Activated naive CD4-positive, alpha-beta T cell treated with anti-CD3 and anti-CD28 coated beads, Interleukin-2, amount 50 U/mL, for 72 hours (primary cell): Measurements from ENCODE around the gene BLTP3A. TPM values are rescaled to one million over a fixed set of nuclear protein-coding genes. Genes with fewer than 3 reads are reported as not detected.
A peak's percentile ranks its signal among the peaks of the same experiment; 100 is the strongest.
"Not testable (repeated sequence)": the region's sequence is repeated elsewhere in the genome, so short reads cannot be mapped to it uniquely, and the experiment has no call there.

Source experiments
- ATAC-seq, 2 donors: fragments of 150-1000 bp; cut with Tn5 transposase; 2 replicates each; pipeline ENCODE4 v1.10.0; 2021; ENCODE audit warnings: mild to moderate bottlenecking in 2 of 2, moderate library complexity in 2 of 2
- DNase-seq, 2 donors: peaks; one replicate each; pipeline ENCODE4 v3.0.0; 2021 to 2022; ENCODE audit warnings: low spot score in 2 of 2
- H3K27ac Mint-ChIP-seq, 2 donors: one replicate each; pipeline ENCODE4 v1.8.0; 2022; ENCODE audit warnings: mild to moderate bottlenecking in 2 of 2, mixed read lengths in 2 of 2
- H3K36me3 Mint-ChIP-seq, 2 donors: one replicate each; pipeline ENCODE4 v1.8.0; 2022; ENCODE audit warnings: mixed read lengths in 2 of 2
- H3K9me3 Mint-ChIP-seq, 2 donors: one replicate each; pipeline ENCODE4 v1.8.0; 2022; ENCODE audit warnings: mixed read lengths in 2 of 2
- total RNA-seq, 2 donors: library from RNA; stranded (reverse); gene quantifications; one replicate each; pipeline ENCODE4 v1.2.3, GENCODE V29; 2022

The BLTP3A gene
- total RNA-seq, 2 donors from 2014 or later = 11.1 to 15.0 TPM

DNA sequence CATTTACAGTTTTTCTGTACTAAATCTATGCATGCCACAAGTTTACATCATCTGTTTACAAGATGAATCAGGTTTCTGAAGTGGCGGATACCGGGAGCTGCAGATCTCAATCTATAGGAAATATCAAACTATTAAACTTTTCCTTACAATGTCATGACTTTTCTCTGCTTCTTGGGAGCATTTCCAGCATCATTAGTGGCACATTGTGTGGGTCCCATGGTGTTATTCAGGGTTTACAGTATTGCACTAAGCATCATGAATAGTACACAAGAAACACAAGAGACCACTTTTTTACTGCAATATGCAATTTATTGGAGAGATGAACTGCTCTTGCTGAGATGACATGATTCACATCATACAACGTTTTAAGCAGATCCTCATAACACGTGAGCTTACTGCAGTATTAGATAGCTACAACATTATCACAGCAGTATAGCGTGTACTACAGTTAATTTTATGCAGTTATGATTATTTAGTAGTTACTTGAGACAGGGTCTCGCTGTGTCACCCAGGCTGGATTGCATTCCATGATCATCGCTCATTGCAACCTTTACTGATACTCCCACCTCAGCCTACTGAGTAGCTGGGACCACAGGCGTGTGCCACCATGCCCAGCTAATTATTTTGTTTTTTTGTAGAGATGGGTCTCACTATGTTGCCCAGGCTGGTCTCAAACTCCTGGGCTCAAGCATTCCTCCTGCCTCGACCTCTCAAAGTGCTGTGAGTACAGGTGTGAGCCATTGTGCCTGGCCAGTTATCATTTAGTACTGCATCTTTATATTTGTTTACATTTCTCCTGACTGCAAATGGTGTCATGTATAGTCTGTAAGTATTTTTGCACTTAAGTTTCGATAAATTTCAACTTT is 18.4 kb downstream of the BLTP3A start:
- no peak for ATAC-seq
- H3K36me3 Mint-ChIP-seq = no peaks in the 10 kb centered on the region

DNA sequence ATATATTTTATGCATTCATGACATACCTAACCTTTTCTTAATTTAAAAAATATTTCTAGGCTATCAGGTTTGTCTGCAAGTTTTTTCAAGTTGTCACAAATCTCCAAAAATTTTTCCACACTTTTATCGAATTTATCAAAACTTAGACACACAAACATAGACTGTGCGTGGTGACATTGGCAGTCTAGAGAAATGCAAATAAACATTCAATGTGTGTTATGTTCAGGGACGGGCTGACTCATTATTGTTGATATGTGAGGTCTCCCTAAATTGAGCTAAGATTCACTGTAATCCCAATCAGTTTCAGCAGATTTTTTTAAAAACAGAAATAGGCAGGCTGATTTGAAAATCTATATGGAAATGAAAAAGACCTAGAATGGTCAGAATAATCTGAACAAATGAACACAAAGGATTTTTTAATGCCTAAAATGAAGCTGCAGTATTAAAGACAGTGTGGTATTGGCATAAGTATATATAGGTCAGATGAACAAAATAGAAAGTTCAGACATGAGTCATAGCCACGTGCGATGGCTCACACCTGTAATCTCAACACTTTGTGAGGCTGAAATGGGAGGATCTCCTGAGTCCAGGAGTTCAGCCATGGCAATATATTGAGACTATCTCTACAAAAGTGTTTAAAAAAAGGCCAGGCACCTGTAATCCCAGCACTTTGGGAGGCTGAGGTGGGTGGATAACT is 19.2 kb downstream of the BLTP3A start:
- Mint-ChIP-seq H3K36me3 (no peaks in the 10 kb centered on the region), H3K9me3 (no peaks in the 10 kb centered on the region), H3K27ac (no peak overlapping the region)
- DNase-seq = peak in 1 of 2 donors; percentile 28
- ATAC-seq = peak; percentile 99

More for the DNA sequence above, 18.4 kb downstream of the BLTP3A start:
- Mint-ChIP-seq H3K9me3 (no peaks in the 10 kb centered on the region), H3K27ac (no peak overlapping the region)
- DNase-seq = no peak

DNA sequence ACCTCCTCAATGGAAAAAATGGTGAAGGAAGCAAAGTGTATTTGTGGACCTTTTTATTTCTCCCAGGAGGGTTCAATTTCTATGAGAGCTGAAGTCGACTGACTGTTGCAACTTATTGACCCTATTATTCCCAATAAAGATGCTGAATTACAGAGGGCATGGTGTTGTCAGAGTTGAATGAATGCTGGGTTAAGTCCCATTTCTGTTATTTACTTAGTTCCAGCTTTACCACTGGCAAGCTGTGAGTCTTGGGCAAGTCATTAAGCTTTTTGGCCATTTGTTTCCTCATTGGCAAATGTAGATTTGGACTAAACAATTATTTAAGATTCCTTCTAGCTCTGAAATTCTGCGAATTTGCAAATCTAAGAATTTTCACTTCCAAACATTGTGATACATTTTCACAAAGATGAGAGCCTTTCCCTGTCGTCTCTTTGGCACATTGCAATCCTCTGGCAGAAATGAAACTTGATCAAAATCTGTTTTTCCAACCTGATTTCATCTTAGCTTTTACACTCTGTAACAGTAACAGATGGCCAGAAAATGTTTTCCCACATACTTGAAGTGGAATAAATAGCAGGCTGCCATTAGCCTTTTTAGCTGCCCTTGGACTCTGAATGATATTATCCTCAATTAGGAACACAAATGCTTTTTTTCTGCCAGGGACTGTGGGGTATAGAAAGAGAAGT is 21.3 kb downstream of the BLTP3A start:
- no peak overlapping the region for H3K27ac Mint-ChIP-seq
- no peak for DNase-seq
- no peak for ATAC-seq

DNA sequence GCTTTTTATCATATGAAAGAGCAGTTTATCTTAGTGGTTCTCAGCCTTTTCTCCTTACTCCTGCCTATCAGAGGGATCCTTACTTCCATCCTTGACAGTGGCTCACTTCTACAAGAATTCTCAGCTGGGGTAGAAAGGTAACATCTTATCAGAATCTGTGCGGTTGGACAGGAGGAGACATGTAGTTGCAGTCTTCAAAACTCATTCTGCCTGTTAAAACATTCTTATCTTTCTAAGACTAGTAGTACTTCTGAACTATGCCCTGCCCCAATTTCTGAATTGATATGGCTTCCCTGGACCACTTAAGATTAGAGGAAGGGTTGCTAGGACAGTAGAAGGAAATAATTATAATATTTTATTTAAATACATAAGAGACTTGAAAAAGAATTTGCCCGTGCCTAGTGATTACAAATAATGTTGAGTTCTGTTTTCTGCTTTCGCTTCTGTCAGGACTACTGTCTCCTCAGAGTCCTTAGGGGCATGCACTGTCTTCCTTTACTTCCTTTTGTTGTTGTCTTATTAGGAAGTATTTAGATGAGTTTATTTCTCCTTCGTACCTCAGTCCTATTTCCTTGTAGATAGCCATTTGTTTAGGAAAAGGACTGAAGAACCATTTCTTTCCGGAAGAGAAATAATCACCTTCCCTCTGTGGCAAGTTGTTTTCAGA is 24.9 kb downstream of the BLTP3A start:
- no peak overlapping the region for H3K27ac Mint-ChIP-seq
- ATAC-seq (no peak), DNase-seq (no peak)
- no peaks in the 10 kb centered on the region for H3K36me3 Mint-ChIP-seq
- H3K9me3 Mint-ChIP-seq = no peaks in the 10 kb centered on the region

More for the DNA sequence above, 21.3 kb downstream of the BLTP3A start:
- H3K36me3 Mint-ChIP-seq = no peaks in the 10 kb centered on the region
- H3K9me3 Mint-ChIP-seq = no peaks in the 10 kb centered on the region

DNA sequence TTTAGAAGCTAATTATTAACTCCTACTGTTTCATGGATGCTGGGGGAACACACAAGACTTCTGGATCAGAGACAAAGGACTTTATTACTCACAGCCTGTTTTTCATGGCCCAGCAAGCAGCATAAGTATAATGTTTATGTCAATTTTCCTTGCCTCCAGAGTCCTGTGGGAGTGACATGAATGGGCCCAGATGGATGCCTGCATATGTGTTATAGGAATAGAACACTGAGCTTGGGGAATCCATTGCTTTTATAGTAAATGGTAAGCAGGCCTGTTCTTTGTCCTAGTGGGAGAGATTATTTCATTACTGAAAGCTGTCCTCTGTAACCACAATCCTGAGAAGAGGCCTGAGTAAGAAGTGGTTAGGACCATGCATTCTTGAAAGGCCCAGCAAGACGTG is 25.6 kb downstream of the BLTP3A start:
- Mint-ChIP-seq H3K9me3 (no peaks in the 10 kb centered on the region), H3K36me3 (no peaks in the 10 kb centered on the region), H3K27ac (no peak overlapping the region)
- ATAC-seq (no peak), DNase-seq (no peak)

DNA sequence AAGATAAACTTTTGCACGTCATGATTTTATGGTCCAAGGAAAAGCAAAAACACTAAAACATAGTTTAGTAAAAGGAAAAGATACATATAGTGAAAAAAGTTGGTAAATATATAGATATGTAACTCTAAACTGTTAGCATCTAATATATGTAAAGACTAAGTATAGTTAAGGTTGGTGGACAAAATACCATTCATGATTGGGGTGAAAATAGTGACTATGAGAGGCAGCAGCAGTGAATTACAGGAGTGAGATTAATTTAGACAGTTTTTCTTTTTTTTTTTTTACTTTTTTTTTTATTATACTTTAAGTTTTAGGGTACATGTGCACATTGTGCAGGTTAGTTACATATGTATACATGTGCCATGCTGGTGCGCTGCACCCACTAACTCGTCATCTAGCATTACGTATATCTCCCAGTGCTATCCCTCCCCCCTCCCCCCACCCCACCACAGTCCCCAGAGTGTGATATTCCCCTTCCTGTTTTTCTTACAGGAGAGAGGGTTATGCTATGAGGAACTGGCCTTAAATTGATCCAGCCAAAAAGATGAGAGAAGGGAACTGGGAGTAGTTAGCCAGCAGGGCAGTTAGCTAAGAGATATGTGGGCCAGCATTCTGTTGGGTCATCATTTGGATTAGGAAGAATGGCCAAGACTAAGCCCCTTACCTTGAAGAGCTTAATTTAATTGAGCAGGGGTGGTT is 27.1 kb downstream of the BLTP3A start:
- not testable (repeated sequence) for H3K27ac Mint-ChIP-seq, H3K36me3 Mint-ChIP-seq, H3K9me3 Mint-ChIP-seq, DNase-seq, ATAC-seq

DNA sequence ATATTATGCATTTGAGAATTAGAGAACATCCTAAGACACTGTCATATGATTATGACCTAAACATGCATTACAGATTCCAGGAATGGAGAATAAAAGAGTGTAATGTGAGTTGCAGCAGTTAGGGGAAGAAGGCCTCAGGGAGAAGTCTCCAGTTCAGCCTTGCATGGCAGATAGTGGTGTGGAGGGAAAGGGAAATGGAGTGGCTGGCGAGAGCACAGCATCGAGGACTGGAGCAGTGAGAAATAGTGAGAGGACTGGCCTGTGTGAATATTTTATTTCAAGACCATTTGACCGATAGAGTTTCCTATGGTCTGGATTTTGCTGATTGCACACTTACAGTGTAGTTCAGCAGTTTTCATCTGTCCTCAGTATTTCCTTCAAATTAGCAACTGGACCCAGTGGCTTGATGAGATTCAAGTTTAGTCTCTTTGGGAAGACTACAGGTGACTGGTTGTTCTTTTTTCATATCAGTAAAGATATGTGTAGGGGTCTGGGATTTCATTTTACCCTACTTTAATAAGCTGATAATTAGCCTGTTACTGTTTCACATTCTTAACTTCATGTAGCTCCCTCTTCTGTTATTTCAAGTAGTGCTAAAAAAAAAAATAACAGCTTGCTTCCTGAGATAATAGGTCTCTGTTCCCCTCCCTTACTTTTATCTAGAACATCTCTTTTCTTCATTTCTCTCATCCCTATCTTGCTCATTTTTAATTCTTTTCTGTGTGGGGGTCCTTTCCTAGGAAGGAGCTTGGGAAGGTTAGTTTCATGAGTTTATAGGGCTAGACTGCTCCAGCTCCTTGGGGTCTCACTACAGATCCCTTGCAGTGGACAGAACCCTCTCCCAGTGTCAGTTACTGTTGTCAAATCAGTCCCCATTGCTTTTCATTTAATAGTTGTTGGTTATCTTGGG is 27.9 kb downstream of the BLTP3A start:
- Mint-ChIP-seq H3K9me3 (no peaks in the 10 kb centered on the region), H3K36me3 (no peaks in the 10 kb centered on the region), H3K27ac (peak overlapping the region in 1 of 2 donors; percentile 3)
- no peak for DNase-seq
- ATAC-seq = no peak

DNA sequence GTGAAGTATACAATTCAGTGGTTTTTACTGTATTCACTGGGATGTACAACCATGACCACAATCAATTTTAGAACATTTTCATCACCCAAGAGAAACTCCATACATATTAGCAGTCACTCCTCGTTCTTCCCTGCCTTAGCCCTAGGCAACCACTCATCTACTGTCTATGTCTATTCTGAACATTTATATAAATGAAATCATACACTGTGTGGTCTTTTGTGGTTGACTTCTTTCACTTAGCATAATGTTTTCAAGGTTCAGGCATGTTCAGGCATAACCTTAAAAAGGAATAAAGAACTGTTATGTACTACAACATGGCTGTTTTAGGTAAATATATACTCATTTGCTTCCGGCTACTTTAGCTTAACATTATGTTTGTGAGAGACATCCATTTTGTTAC is 37.3 kb downstream of the BLTP3A start:
- no peak for DNase-seq
- Mint-ChIP-seq H3K27ac (peak overlapping the region in 1 of 2 donors; percentile 47), H3K9me3 (no peaks in the 10 kb centered on the region), H3K36me3 (no peaks in the 10 kb centered on the region)
- no peak for ATAC-seq

DNA sequence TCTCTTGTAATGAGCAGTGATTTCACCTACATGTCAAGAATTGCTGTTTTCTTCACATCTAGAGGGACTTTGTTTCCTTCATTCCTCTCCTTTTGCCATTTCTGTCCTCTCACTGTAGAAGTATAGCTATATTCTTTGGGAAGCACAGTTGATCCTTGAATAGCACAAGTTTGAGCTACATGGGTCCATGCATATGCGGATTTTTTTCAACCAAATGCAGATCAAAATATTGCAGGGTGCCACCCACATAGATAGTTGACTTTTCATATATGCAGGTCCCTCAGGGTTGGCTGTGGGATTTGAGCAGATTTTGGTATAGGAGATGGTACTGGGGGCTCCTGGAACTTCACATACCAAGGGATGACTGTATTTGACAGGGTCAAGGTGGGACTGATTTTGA is 41.1 kb downstream of the BLTP3A start:
- DNase-seq = no peak
- peaks cover 7 to 11% of the 10 kb centered on the region in 2 donors for H3K36me3 Mint-ChIP-seq
- H3K9me3 Mint-ChIP-seq = no peaks in the 10 kb centered on the region
- no peak for ATAC-seq
- H3K27ac Mint-ChIP-seq = no peak overlapping the region

DNA sequence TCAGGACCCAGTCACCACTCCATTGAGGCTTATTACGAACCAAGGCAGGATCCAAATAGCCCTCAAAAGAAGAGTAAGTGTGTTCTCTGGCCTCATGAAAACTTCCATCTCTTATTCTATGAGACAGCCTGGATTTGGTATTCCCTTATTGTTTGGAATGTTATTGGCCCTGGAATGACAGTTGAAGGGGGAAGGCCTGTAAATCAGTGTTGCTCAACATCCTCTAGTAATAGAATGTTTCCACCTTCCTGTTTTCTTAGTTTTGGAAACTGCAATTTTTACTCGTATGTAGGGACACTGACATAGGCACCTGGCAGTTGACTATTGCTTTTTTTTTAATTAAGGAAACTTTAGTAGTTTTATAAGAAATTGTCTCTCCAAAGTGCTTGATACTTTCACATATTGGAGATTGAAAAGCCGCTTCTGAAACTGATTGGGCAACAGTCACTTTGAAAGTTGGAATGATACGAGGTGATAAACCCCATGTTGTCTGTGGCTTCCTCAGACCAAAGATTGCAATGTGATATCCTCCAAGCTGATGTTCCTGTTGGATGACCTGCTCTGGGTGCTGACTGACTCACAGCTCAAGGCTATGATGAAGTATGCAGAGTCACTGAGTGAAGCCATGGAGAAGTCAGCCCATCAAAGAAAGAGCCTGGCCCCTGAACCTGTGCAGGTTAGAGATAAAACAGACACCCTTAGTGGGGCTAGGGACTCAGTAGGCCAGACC is 43.1 kb downstream of the BLTP3A start:
- Mint-ChIP-seq H3K27ac (peak overlapping the region in 1 of 2 donors; percentile 40), H3K9me3 (no peaks in the 10 kb centered on the region), H3K36me3 (peaks cover 11 to 23% of the 10 kb centered on the region in 2 donors)
- DNase-seq (no peak), ATAC-seq (peak; percentile 34 to 73)

DNA sequence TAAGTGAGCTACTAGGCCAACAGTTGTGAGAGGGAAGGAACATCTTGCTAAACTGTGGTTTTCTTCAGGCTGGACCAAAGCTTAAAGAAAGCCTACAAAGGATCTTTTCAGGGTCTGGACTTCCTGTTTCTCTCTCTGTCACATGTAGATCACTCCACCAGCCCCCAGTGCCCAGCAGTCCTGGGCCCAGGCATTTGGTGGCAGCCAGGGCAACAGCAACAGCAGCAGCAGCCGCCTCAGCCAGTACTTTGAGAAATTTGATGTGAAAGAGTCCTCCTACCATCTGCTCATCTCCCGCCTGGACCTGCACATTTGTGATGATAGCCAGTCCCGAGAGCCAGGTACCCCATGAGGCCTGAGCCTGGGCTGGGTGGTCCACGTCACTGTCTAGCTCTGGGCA is 44.1 kb downstream of the BLTP3A start:
- DNase-seq (no peak), ATAC-seq (no peak)
- Mint-ChIP-seq H3K9me3 (no peaks in the 10 kb centered on the region), H3K36me3 (peaks cover 11 to 23% of the 10 kb centered on the region in 2 donors), H3K27ac (peak overlapping the region in 1 of 2 donors; percentile 40)

DNA sequence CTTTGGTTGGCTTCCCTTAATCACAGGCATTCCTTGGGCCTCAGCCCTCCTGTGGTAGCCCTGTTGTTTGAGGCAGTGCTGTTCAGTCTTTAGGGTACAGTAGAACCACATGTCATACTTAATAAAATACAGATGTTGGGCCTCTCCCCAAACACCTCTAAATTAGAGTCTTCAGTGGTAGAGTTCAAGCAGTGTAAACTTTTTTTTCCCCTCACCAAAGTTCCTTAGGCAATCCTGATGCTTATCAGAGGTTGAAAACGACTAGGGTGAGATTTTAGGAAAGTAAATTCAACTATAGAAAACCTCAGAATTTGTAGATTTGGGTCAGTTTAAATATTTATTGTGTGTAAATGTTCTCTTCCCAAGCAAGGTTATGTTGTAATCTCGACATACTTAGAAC is 44.6 kb downstream of the BLTP3A start:
- Mint-ChIP-seq H3K9me3 (no peaks in the 10 kb centered on the region), H3K27ac (peak overlapping the region in 1 of 2 donors; percentile 40), H3K36me3 (peaks cover 11 to 23% of the 10 kb centered on the region in 2 donors)
- DNase-seq = no peak
- no peak for ATAC-seq

DNA sequence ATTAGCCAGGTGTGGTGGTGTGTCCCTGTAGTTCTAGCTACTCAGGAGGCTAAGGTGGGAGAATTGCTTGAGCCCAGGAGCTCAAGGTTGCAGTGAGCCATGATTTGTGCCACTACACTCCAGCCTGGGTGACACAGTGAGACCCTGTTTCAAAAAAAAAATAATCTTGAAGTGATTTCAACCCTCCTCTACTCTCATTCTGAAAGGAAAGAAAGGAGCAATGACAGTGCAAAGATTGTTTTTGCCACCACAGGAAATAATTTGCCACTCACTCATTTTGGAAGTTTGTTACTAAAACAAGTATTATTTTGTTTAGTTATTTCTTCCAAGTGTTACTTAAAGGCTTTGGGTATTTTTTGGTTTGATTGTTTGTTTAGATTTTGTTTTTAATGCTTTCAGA is 45.6 kb downstream of the BLTP3A start:
- H3K36me3 Mint-ChIP-seq = peaks cover 11 to 23% of the 10 kb centered on the region in 2 donors
- no peaks in the 10 kb centered on the region for H3K9me3 Mint-ChIP-seq
- H3K27ac Mint-ChIP-seq = peak overlapping the region; percentile 57 to 78
- ATAC-seq (peak in 1 of 2 donors; percentile 85), DNase-seq (no peak)

DNA sequence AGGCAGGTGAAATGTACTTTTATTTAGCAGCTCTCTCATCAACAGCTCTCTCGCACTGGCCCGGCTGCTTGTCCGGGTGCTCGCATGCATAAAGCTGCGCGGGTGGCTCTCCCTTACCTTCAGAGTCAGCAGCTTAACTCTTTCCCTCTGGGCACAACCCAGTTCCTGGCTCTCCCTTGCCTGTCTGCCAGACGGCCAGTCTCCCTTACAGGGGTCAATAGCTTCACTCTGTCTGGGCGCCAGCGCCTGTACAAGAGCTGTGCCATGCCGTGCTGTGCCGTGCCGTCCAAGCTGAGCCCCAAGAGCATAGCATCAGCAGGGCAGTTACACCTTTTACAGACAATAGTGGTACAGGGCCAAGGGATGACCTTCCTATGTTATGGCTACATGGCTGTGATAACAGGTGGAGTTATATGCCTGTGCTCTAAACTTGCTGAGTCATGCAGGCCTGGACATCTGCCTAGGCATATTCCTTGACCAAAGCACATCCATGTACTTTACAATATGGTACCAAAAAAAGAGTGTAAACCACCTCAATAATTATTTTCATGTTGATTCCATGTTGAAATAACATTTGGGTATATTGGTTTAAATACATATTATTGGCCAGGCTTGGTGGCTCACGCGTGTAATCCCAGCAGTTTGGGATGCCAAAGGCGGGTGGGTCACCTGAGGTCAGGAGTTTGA is 47.9 kb downstream of the BLTP3A start:
- Mint-ChIP-seq H3K9me3 (no peaks in the 10 kb centered on the region), H3K27ac (peak overlapping the region in 1 of 2 donors; percentile 78), H3K36me3 (peaks cover 11 to 23% of the 10 kb centered on the region in 2 donors)
- no peak for ATAC-seq
- no peak for DNase-seq
